H9 (cell line): Measurements from ENCODE around the gene ACSF3. TPM values are rescaled to one million over a fixed set of nuclear protein-coding genes. Genes with fewer than 3 reads are reported as not detected.

ENCODE experiments used
- DNase-seq: peaks from one replicate; pipeline ENCODE4 v3.0.0-alpha.2; 2017
- H2AFZ ChIP-seq: one replicate; pipeline ENCODE4 v1.6.1; 2013; ENCODE audit warnings: mild to moderate bottlenecking, low read length, control low read depth, moderate library complexity
- H2AK5ac ChIP-seq: 2 replicates; pipeline ENCODE4 v1.6.1; 2013; ENCODE audit warnings: low read length, control low read depth, mixed read lengths; ENCODE audit not compliant: insufficient read length
- H2BK120ac ChIP-seq: one replicate; pipeline ENCODE4 v1.6.1; 2013; ENCODE audit warnings: low read depth, mild to moderate bottlenecking, low read length, control low read depth, inconsistent platforms; ENCODE audit not compliant: poor library complexity, severe bottlenecking
- H2BK12ac ChIP-seq: 2 replicates; pipeline ENCODE4 v1.6.1; 2013; ENCODE audit warnings: low read length, control low read depth, mixed read lengths, low read depth; ENCODE audit not compliant: insufficient read length
- H2BK15ac ChIP-seq: 2 replicates; pipeline ENCODE4 v1.6.1; 2013; ENCODE audit warnings: low read depth, low read length, control low read depth
- H2BK20ac ChIP-seq: one replicate; pipeline ENCODE4 v1.6.1; 2013; ENCODE audit warnings: low read depth, mild to moderate bottlenecking, low read length, control low read depth, inconsistent platforms; ENCODE audit not compliant: poor library complexity, severe bottlenecking
- H2BK5ac ChIP-seq: 2 replicates; pipeline ENCODE4 v1.6.1; 2013; ENCODE audit warnings: low read length, control low read depth, mixed read lengths; ENCODE audit not compliant: insufficient read length
- H3K14ac ChIP-seq: 2 replicates; pipeline ENCODE4 v1.6.1; 2013; ENCODE audit warnings: low read length, control low read depth; ENCODE audit not compliant: insufficient read depth
- H3K18ac ChIP-seq: 2 replicates; pipeline ENCODE4 v1.6.1; 2013; ENCODE audit warnings: low read depth, mild to moderate bottlenecking, mixed read lengths, low read length, control low read depth; ENCODE audit not compliant: insufficient read length
- H3K23ac ChIP-seq: 2 replicates; pipeline ENCODE4 v1.6.1; 2013; ENCODE audit warnings: low read length, control low read depth, mixed read lengths, low read depth; ENCODE audit not compliant: insufficient read length
- H3K23me2 ChIP-seq: 2 replicates; pipeline ENCODE4 v1.6.1; 2013; ENCODE audit warnings: low read depth, mild to moderate bottlenecking, mixed read lengths, low read length, control low read depth; ENCODE audit not compliant: insufficient read length, poor library complexity, severe bottlenecking
- H3K27ac ChIP-seq: 2 replicates; pipeline ENCODE4 v1.5.1; 2013; ENCODE audit warnings: low read length, control low read depth, mixed read lengths, low read depth; ENCODE audit not compliant: insufficient read length
- H3K27me3 ChIP-seq: 2 replicates; pipeline ENCODE4 v1.6.1; 2013; ENCODE audit warnings: low read length, control low read depth, inconsistent platforms; ENCODE audit not compliant: insufficient read depth
- H3K4ac ChIP-seq: 2 replicates; pipeline ENCODE4 v1.6.1; 2013; ENCODE audit warnings: low read depth, mild to moderate bottlenecking, control low read depth, inconsistent platforms, low read length, moderate library complexity
- H3K4me1 ChIP-seq: 2 replicates; pipeline ENCODE4 v1.6.1; 2013; ENCODE audit warnings: low read length, control low read depth, inconsistent platforms; ENCODE audit not compliant: insufficient read depth
- H3K4me2 ChIP-seq: 2 replicates; pipeline ENCODE4 v1.6.1; 2013; ENCODE audit warnings: low read length, control low read depth, mixed read lengths; ENCODE audit not compliant: insufficient read length, insufficient read depth
- H3K56ac ChIP-seq: 2 replicates; pipeline ENCODE4 v1.6.1; 2013; ENCODE audit warnings: low read depth, mild to moderate bottlenecking, mixed read lengths, low read length, control low read depth; ENCODE audit not compliant: insufficient read length
- H3K79me1 ChIP-seq: 2 replicates; pipeline ENCODE4 v1.6.1; 2013; ENCODE audit warnings: low read depth, mild to moderate bottlenecking, moderate library complexity, low read length, control low read depth, inconsistent platforms; ENCODE audit not compliant: insufficient read depth, poor library complexity, severe bottlenecking
- H3K79me2 ChIP-seq: 2 replicates; pipeline ENCODE4 v1.6.1; 2013; ENCODE audit warnings: low read length, control low read depth, inconsistent platforms; ENCODE audit not compliant: insufficient read depth
- H3K9ac ChIP-seq: 2 replicates; pipeline ENCODE4 v1.6.1; 2013; ENCODE audit warnings: low read length, control low read depth, mixed read lengths; ENCODE audit not compliant: insufficient read length; ENCODE audit errors: extremely low read depth
- H3K9me3 ChIP-seq: one replicate; pipeline ENCODE4 v1.6.1; 2013; ENCODE audit warnings: low read depth, low read length, inconsistent platforms; ENCODE audit not compliant: control insufficient read depth
- H3T11ph ChIP-seq: one replicate; pipeline ENCODE4 v1.6.1; 2013; ENCODE audit warnings: mild to moderate bottlenecking, low read length, control low read depth, inconsistent platforms
- H4K20me1 ChIP-seq: one replicate; pipeline ENCODE4 v1.6.1; 2013; ENCODE audit not compliant: control insufficient read depth, insufficient read length, insufficient read depth
- H4K5ac ChIP-seq: 2 replicates; pipeline ENCODE4 v1.6.1; 2013; ENCODE audit warnings: low read depth, mild to moderate bottlenecking, mixed read lengths, low read length, control low read depth; ENCODE audit not compliant: insufficient read length
- H4K8ac ChIP-seq: replicated peaks from 2 replicates; pipeline ENCODE4 v1.6.1; 2013; ENCODE audit warnings: low read length, control low read depth, mixed read lengths, low read depth; ENCODE audit not compliant: insufficient read length
- H4K91ac ChIP-seq: 2 replicates; pipeline ENCODE4 v1.6.1; 2013; ENCODE audit warnings: low read depth, mild to moderate bottlenecking, moderate library complexity, mixed read lengths, low read length, control low read depth; ENCODE audit not compliant: insufficient read length
- H3K27ac Mint-ChIP-seq, 3 experiments: 2 replicates in 2 of 3; 3 replicates in 1 of 3; pipeline ENCODE4 v1.8.0; 2020 to 2021; ENCODE audit warnings: mixed read lengths in 3 of 3, mild to moderate bottlenecking in 1 of 3, moderate library complexity in 1 of 3
- H3K27me3 Mint-ChIP-seq: 2 replicates; pipeline ENCODE4 v1.8.0; 2021; ENCODE audit warnings: low read depth, mild to moderate bottlenecking, moderate library complexity, mixed read lengths
- H3K36me3 Mint-ChIP-seq, 3 experiments: 2 replicates in 2 of 3; 3 replicates in 1 of 3; pipeline ENCODE4 v1.8.0; 2020 to 2021; ENCODE audit warnings: low read depth in 3 of 3, mixed read lengths in 3 of 3; ENCODE audit not compliant: insufficient read depth in 1 of 3
- H3K4me1 Mint-ChIP-seq, 2 experiments: 2 replicates each; pipeline ENCODE4 v1.8.0; 2020; ENCODE audit warnings: mixed read lengths in 2 of 2
- H3K4me3 Mint-ChIP-seq, 2 experiments: 2 replicates in 1 of 2; 3 replicates in 1 of 2; pipeline ENCODE4 v1.8.0; 2020 to 2021; ENCODE audit warnings: mild to moderate bottlenecking in 2 of 2, mixed read lengths in 2 of 2, moderate library complexity in 1 of 2
- H3K9me3 Mint-ChIP-seq, 2 experiments: 2 replicates in 1 of 2; 3 replicates in 1 of 2; pipeline ENCODE4 v1.8.0; 2020; ENCODE audit warnings: mild to moderate bottlenecking in 2 of 2, mixed read lengths in 2 of 2, moderate library complexity in 1 of 2
- CTCF ChIP-seq: fragments of 200-600 bp; sonication (generic); conservative IDR thresholded peaks from 3 replicates; pipeline ENCODE4 v1.8.0; 2021; ENCODE audit warnings: antibody characterized with exemption, mild to moderate bottlenecking
- WGBS: extraction: QIAGEN DNeasy Blood & Tissue Kit; methylation state at CpG from one replicate; pipeline ENCODE4 v1.1.7; 2013; ENCODE audit warnings: missing lambda C conversion rate, low lambda C conversion rate, mixed read lengths; ENCODE audit not compliant: insufficient read length; ENCODE audit errors: extremely low coverage; 5-methylcytosine and 5-hydroxymethylcytosine counted together
- total RNA-seq: library from RNA; stranded (reverse); gene quantifications from 2 replicates; pipeline ENCODE4 v1.2.1, GENCODE V29; 2021

ACSF3 gene
- total RNA-seq, 1 experiment from 2014 or later, result 31.3 TPM

GRCh38 chr16:89135166-89135565, 41.5 kb downstream of the ACSF3 start:
- H4K91ac ChIP-seq, result no peak overlapping the region
- no peak overlapping the region for H4K5ac ChIP-seq
- no peak overlapping the region for H3K23ac ChIP-seq
- no peak overlapping the region for H2BK5ac ChIP-seq
- Mint-ChIP-seq H3K4me1 (peaks cover 3 to 6% of the 10 kb centered on the region in 2 experiments; a peak in 3 of 4 replicates), H3K36me3 (peaks cover 12 to 28% (median 26%) of the 10 kb centered on the region in 3 experiments), H3K27me3 (no peaks in the 10 kb centered on the region; the same call in 1 of the 2 replicates), H3K9me3 (0 out of 5 replicates have a peak, but pooled peaks cover 0 to under 1% of the 10 kb centered on the region in 2 experiments), H3K27ac (no peak overlapping the region), H3K4me3 (no peak overlapping the region)
- DNase-seq, result no peak
- H3K14ac ChIP-seq, result no peak overlapping the region
- no peaks in the 10 kb centered on the region for H3K9me3 ChIP-seq
- H3K4ac ChIP-seq, result no peak overlapping the region
- no peak overlapping the region for H2BK12ac ChIP-seq
- no peaks in the 10 kb centered on the region for H3K79me2 ChIP-seq
- no peak overlapping the region for H3K27ac ChIP-seq
- no peaks in the 10 kb centered on the region for H3K23me2 ChIP-seq
- no peak for TF ChIP-seq CTCF
- H2BK20ac ChIP-seq, result no peak overlapping the region
- no peaks in the 10 kb centered on the region for H3K27me3 ChIP-seq
- H3K4me1 ChIP-seq, result no peaks in the 10 kb centered on the region
- no peaks in the 10 kb centered on the region for H4K20me1 ChIP-seq
- H2BK120ac ChIP-seq, result no peak overlapping the region
- H4K8ac ChIP-seq, result no peak overlapping the region
- H3K9ac ChIP-seq, result no peak overlapping the region
- no peak overlapping the region for H2BK15ac ChIP-seq
- H3T11ph ChIP-seq, result no peak overlapping the region
- H3K4me2 ChIP-seq, result no peak overlapping the region
- no peak overlapping the region for H2AFZ ChIP-seq
- H3K79me1 ChIP-seq, result no peaks in the 10 kb centered on the region
- H2AK5ac ChIP-seq, result no peak overlapping the region
- H3K18ac ChIP-seq, result no peak overlapping the region
- no CpG with 5 or more reads among the region's 11 CpGs for WGBS
- H3K56ac ChIP-seq, result no peak overlapping the region
